Measurements from ENCODE around the gene TOPAZ1. TPM values are rescaled to one million over a fixed set of nuclear protein-coding genes. Genes with fewer than 3 reads are reported as not detected.

Gene TOPAZ1
- total RNA-seq, 4 donors from 2014 or later, result not detected

- Histone ChIP-seq H3K27ac (no peak overlapping the region), H3K36me3 (no peaks in the 10 kb centered on the region), H3K9me3 (no peaks in the 10 kb centered on the region), H3K4me3 (no peak overlapping the region), H3K27me3 (peaks cover 3% of the 10 kb centered on the region), H3K4me1 (no peaks in the 10 kb centered on the region)
- in situ Hi-C loops (cut with MboI; ENCODE audit: low pct_ligation_motif_present in 1 of 4, low pct_unique_long_range_greater_than_20kb in 1 of 4, low sequenced_read_pairs in 3 of 4) (loop anchor here in 1 of 4 donors (25.0 kb wide), 1 partner anchor 671 kb away; no protein-coding TSS in a partner anchor), intact Hi-C loops (cut with DNase I; ENCODE audit: low total_unique reads) (no loop called here)
- TF ChIP-seq EP300 (IDR thresholded peaks at IDR 0.05; ENCODE audit: low read depth), result no peak
- TF ChIP-seq POLR2AphosphoS5 (IDR thresholded peaks at IDR 0.05), result no peak
- no peak for TF ChIP-seq CTCF (IDR thresholded peaks at IDR 0.05)
- TF ChIP-seq POLR2A (IDR thresholded peaks at IDR 0.05), result no peak
- DNase-seq, result no peak
- WGBS, 2 donors (ENCODE audit: low coverage in 1 of 2), result 62 to 64% methylated on average over 1 of the region's 1 CpG
These were observed 33.6 kb upstream of the TOPAZ1 start for GRCh38 chr3:44208086-44208485.

DNA sequence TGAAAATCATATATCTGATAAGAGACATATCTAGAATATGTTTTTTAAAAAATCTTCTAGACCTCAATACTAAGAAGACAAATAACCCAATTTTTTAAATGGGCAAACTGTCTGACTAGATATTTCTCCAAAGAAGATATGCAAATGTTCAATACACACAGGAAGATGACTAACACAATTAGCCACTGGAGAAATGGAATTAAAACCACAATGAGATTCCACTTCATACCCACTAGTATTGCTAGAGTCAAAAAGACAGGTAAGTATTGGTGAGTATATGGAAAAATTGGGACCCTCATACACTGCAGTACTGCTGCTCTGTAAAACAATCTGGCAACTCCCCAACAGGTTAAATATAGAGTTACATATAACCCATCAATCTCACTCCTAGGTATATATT, 33.1 kb upstream of the TOPAZ1 start:
- H3K27me3 ChIP-seq, result peaks cover 3% of the 10 kb centered on the region
- no peaks in the 10 kb centered on the region for H3K9me3 ChIP-seq
- no peaks in the 10 kb centered on the region for H3K4me1 ChIP-seq
- H3K36me3 ChIP-seq, result no peaks in the 10 kb centered on the region
- intact Hi-C loops (cut with DNase I; ENCODE audit: low total_unique reads), result no loop called here
- no peak overlapping the region for H3K27ac ChIP-seq
- DNase-seq, result no peak
- in situ Hi-C loops (cut with MboI; ENCODE audit: low pct_ligation_motif_present in 1 of 4, low pct_unique_long_range_greater_than_20kb in 1 of 4, low sequenced_read_pairs in 3 of 4), result loop anchor here in 1 of 4 donors (25.0 kb wide), 1 partner anchor 671 kb away; no protein-coding TSS in a partner anchor
- no peak for TF ChIP-seq EP300 (IDR thresholded peaks at IDR 0.05; ENCODE audit: low read depth)
- no peak for TF ChIP-seq POLR2A (IDR thresholded peaks at IDR 0.05)
- no peak for TF ChIP-seq CTCF (IDR thresholded peaks at IDR 0.05)
- no peak for TF ChIP-seq POLR2AphosphoS5 (IDR thresholded peaks at IDR 0.05)
- H3K4me3 ChIP-seq, result no peak overlapping the region

DNA sequence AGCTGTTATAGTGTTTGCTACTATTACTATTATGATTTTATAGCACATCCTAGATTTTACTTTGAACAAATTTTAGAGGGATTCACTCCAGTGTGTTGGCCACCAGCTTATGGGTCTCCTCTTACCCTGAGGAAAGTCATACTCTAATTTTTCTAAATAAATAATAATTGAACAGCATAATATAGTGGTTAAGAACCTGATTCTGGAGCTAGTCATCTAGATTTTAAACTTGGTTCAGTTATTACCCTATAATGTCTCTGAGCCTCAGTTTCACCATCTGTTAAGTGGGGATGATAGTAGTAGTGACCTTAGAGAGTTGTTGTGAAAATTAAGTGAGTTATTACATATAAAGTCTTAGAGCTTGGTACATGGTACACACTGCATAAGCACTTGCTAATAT, 30.7 kb upstream of the TOPAZ1 start:
- Histone ChIP-seq H3K4me3 (no peak overlapping the region), H3K4me1 (no peaks in the 10 kb centered on the region), H3K27me3 (no peaks in the 10 kb centered on the region), H3K9me3 (peaks cover 0 to 4% of the 10 kb centered on the region in 2 donors), H3K27ac (no peak overlapping the region), H3K36me3 (no peaks in the 10 kb centered on the region)
- in situ Hi-C loops (cut with MboI; ENCODE audit: low pct_ligation_motif_present in 1 of 4, low pct_unique_long_range_greater_than_20kb in 1 of 4, low sequenced_read_pairs in 3 of 4), result loop anchor here in 1 of 4 donors (25.0 kb wide), 1 partner anchor 674 kb away; no protein-coding TSS in a partner anchor
- TF ChIP-seq POLR2A (IDR thresholded peaks at IDR 0.05), result no peak
- TF ChIP-seq CTCF (IDR thresholded peaks at IDR 0.05), result no peak
- no peak for TF ChIP-seq EP300 (IDR thresholded peaks at IDR 0.05; ENCODE audit: low read depth)
- TF ChIP-seq POLR2AphosphoS5 (IDR thresholded peaks at IDR 0.05), result no peak
- no peak for DNase-seq
- intact Hi-C loops (cut with DNase I; ENCODE audit: low total_unique reads), result no loop called here

DNA sequence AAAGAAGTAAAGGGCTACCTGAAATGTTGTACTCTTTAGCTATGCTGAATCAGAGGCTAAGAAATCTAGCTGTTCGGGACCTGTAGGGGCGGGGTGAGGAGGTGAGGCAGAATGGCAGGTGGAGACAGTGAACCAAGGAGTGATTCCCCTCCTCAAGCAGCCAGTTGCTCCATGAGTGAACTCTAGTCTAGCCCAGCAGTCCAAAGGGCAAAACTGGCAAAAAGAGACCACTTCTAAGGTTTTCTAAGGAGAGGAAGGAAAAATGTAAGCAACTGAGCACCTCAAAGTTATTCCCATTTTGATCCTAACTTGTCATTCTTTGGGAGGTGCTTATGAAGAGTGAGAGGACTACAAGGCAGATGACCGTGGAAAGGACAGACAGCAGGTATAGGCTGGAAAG, 19.3 kb upstream of the TOPAZ1 start:
- intact Hi-C loops (cut with DNase I; ENCODE audit: low total_unique reads) (no loop called here), in situ Hi-C loops (cut with MboI; ENCODE audit: low pct_ligation_motif_present in 1 of 4, low pct_unique_long_range_greater_than_20kb in 1 of 4, low sequenced_read_pairs in 3 of 4) (loop anchor here in 1 of 4 donors (25.0 kb wide), 1 partner anchor 685 kb away; no protein-coding TSS in a partner anchor)
- DNase-seq, result no peak
- H3K36me3 ChIP-seq, result no peaks in the 10 kb centered on the region
- H3K27me3 ChIP-seq, result peaks cover 18% of the 10 kb centered on the region
- no peak overlapping the region for H3K4me3 ChIP-seq
- no peak for TF ChIP-seq EP300 (IDR thresholded peaks at IDR 0.05; ENCODE audit: low read depth)
- TF ChIP-seq POLR2A (IDR thresholded peaks at IDR 0.05), result no peak
- TF ChIP-seq POLR2AphosphoS5 (IDR thresholded peaks at IDR 0.05), result no peak
- no peak for TF ChIP-seq CTCF (IDR thresholded peaks at IDR 0.05)
- H3K27ac ChIP-seq, result no peak overlapping the region
- no peaks in the 10 kb centered on the region for H3K4me1 ChIP-seq
- H3K9me3 ChIP-seq, result no peaks in the 10 kb centered on the region
- 17 to 68% methylated on average over 1 to 3 of the region's 3 CpGs for whole genome bisulfite sequencing, 2 donors (ENCODE audit: low coverage in 1 of 2)

Data from transverse colon (tissue), 4 donors.